ENCODE results near the gene MEI1.

Gene MEI1

DNA sequence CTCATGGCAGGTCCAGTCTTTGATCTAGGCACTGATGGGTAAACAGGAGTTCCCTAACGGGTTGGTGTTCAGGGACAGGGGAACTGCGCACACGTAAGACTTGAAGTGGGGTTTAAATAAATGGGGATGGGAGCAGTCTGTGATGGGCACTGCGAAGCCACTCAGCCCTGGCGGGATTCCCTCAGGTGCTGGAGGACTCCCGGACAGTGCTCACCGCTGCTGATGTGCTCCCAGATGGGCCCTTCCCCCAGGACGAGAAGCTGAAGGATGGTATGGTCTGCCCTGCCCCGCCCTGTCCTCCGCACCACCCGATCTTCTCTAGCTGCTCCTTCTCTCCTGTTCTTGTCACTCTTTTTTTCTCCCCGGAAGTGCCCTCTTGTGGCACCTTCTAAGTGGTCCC lies 110.7 kb downstream of the MEI1 start:
- no peak overlapping the region for H3K4me3 ChIP-seq (ENCODE audit: low read depth, low read length)
- no peak for DNase-seq (ENCODE audit: low read depth)
- TF ChIP-seq, protein P1, sequence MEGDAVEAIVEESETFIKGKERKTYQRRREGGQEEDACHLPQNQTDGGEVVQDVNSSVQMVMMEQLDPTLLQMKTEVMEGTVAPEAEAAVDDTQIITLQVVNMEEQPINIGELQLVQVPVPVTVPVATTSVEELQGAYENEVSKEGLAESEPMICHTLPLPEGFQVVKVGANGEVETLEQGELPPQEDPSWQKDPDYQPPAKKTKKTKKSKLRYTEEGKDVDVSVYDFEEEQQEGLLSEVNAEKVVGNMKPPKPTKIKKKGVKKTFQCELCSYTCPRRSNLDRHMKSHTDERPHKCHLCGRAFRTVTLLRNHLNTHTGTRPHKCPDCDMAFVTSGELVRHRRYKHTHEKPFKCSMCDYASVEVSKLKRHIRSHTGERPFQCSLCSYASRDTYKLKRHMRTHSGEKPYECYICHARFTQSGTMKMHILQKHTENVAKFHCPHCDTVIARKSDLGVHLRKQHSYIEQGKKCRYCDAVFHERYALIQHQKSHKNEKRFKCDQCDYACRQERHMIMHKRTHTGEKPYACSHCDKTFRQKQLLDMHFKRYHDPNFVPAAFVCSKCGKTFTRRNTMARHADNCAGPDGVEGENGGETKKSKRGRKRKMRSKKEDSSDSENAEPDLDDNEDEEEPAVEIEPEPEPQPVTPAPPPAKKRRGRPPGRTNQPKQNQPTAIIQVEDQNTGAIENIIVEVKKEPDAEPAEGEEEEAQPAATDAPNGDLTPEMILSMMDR (conservative IDR thresholded peaks at IDR 0.05; ENCODE audit: low read depth, low read length): no peak

DNA sequence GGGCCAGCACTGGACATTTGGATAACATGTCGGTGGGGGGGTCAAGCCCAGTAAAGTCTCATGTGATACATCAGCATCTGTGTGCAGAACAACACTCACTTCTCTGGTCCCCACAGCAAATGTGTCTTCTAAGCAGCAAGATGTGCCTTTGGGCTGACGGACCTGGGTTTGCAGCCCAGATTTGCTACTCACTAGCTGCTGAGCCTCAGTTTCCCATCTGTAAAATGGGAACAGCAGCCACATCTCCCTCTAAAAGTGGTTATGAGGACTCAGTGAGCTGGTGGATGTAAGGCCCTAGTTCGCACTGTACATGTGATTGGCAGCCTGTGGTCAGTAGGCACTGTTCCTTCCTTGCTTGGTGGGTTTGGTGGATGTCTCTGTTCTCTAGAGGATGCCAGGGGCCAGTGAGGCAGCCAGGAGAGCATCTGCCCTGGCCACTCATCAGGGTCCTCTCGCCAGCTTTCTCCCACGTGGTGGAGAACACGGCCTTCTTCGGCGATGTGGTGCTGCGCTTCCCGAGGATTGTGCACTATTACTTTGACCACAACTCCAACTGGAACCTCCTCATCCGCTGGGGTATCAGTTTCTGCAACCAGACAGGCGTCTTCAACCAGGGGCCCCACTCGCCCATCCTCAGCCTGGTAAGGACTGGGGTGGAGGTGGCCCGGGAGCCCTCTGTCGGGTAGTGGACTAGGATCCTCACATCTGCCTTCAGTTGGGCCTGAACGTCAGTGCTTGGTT lies 113.7 kb downstream of the MEI1 start:
- TF ChIP-seq, protein P1 (conservative IDR thresholded peaks at IDR 0.05; ENCODE audit: low read depth, low read length): no peak
- DNase-seq (ENCODE audit: low read depth): no peak

DNA sequence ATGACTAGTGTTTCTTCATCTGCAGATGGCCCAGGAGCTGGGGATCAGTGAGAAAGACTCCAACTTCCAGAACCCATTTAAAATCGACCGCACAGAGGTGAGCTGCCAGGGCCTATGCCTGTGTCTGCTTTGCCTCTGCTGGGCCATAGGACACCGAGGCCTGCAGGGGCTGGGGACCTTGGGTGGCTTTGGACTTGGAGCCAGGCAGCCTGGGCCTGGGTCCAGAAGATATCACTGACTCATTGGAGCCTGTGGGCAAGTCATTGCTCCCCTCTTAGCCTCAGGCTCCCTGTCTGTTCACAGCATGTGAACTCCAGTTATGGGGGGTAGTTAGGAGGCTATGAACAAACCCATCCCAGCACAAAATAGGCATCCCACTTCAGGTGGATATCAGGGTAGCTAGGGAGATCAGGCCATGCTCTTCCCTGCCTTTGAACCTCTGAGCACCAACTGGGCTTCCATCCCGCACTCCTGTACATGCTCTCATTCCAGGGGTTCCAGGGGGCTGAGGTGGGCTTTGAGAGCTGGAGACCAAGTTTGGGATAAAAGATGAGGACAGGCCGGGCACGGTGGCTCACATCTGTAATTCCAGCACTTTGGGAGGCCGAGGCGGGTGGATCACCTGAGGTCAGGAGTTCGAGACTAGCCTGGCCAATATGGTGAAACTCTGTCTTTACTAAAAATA lies 114.6 kb downstream of the MEI1 start:
- TF ChIP-seq, protein P1 (conservative IDR thresholded peaks at IDR 0.05; ENCODE audit: low read depth, low read length): no peak
- no peak overlapping the region for H3K4me3 ChIP-seq (ENCODE audit: low read depth, low read length)
- DNase-seq (ENCODE audit: low read depth): no peak

More for the DNA sequence above, 113.7 kb downstream of the MEI1 start:
- H3K4me3 ChIP-seq (ENCODE audit: low read depth, low read length): no peak overlapping the region

DNA sequence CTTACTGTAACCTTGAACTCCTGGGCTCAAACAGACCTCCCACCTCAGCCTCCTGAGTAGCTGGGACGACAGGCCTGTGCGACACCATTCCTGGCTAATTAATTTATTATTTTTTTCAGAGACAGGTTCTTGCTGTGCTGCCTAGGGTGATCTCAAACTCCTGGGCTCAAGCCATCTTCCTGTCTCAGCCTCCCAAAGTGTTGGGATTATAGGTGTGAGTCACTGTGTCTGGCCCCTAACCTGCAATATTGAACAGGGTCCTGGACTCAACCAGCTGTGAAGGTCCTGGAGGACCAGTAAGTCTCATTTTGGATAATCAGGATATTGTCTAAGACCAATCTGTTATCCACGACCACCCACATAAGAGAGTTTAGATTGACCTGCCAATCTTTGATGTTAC lies 116.4 kb downstream of the MEI1 start:
- no peak for DNase-seq (ENCODE audit: low read depth)
- H3K4me3 ChIP-seq (ENCODE audit: low read depth, low read length): no peak overlapping the region
- TF ChIP-seq, protein P1 (conservative IDR thresholded peaks at IDR 0.05; ENCODE audit: low read depth, low read length): no peak

DNA sequence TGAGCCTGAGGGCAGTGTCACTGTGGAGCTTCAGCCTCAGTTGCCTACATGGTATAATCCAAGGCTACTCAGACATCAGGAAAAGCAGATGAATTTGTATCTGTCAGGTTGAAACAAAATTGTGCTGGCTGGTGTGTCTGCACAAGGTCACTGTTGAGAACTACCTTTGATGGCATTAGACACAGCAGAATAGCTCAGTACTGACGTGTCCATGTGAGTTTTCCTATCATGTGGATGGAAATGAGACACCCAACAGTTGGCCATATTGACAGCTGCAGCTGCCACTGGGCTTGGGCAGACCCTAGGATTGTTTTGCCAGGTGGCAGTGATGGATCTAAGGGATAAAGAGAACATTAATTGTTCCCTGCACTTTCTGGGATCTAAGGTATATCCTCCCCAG lies 116.9 kb downstream of the MEI1 start:
- TF ChIP-seq, protein P1 (conservative IDR thresholded peaks at IDR 0.05; ENCODE audit: low read depth, low read length): no peak
- no peak for DNase-seq (ENCODE audit: low read depth)
- H3K4me3 ChIP-seq (ENCODE audit: low read depth, low read length): no peak overlapping the region

DNA sequence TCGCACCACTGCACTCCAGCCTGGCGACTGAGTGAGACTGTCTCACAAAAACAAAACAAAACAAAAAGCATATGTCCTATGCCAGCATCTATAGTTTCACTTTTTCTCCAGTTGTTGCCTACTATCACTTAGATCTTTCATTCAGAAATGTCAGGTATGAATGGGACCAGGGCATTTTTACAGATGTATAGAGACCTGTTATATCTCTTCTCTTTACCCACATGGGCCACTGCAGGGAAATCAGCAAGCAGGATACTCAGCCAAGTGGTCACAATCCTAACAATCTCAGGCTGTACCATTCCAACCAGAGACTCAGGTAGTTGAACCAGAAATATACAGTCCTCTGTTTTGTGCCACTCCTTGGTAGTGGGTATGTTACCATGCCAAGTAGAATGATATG lies 117.6 kb downstream of the MEI1 start:
- no peak overlapping the region for H3K4me3 ChIP-seq (ENCODE audit: low read depth, low read length)
- TF ChIP-seq, protein P1 (conservative IDR thresholded peaks at IDR 0.05; ENCODE audit: low read depth, low read length): no peak
- no peak for DNase-seq (ENCODE audit: low read depth)
